HepG2 (cell line): ENCODE measurements around the gene RSPRY1. TPM values are rescaled to one million over a fixed set of nuclear protein-coding genes. Genes with fewer than 3 reads are reported as not detected.

Experiments
- CHD4 ChIP-seq: fragments of 200-600 bp; sonication (generic); IDR thresholded peaks from 2 replicates; pipeline ENCODE4 v1.7.0; 2017; ENCODE audit warnings: mild to moderate bottlenecking, low read length, borderline replicate concordance
- FOXA3 ChIP-seq: IDR thresholded peaks from 2 replicates; pipeline ENCODE4 v1.6.1; 2016; ENCODE audit warnings: missing genetic modification reagents, missing compliant biosample characterization
- GATA4 ChIP-seq: sonication (generic); IDR thresholded peaks from 2 replicates; pipeline ENCODE4 v1.6.1; 2016; ENCODE audit warnings: antibody characterized with exemption, low read depth, borderline replicate concordance
- HMGA1 ChIP-seq: sonication (generic); formaldehyde crosslinking; conservative IDR thresholded peaks from 2 replicates; pipeline ENCODE4 v1.4.0; 2020; ENCODE audit warnings: missing genetic modification reagents
- IKZF4 ChIP-seq: sonication (generic); formaldehyde crosslinking; IDR thresholded peaks from 2 replicates; pipeline ENCODE4 v1.5.1; 2020; ENCODE audit warnings: borderline replicate concordance, mild to moderate bottlenecking, low read depth, missing genetic modification reagents; ENCODE audit errors: not compliant biosample characterization
- JARID2 ChIP-seq: sonication (generic); formaldehyde crosslinking; IDR thresholded peaks from 2 replicates; pipeline ENCODE4 v1.8.1; 2023; ENCODE audit warnings: missing genetic modification reagents, inconsistent platforms; ENCODE audit not compliant: insufficient replicate concordance
- KDM1A ChIP-seq: IDR thresholded peaks from 2 replicates; pipeline ENCODE4 v1.6.1; 2016; ENCODE audit warnings: missing compliant biosample characterization
- MATR3 ChIP-seq: sonication (generic); formaldehyde crosslinking; IDR thresholded peaks from 2 replicates; pipeline ENCODE4 v1.4.0; 2020; ENCODE audit warnings: missing genetic modification reagents
- MXD3 ChIP-seq: IDR thresholded peaks from 2 replicates; pipeline ENCODE4 v1.6.1; 2016; ENCODE audit warnings: mild to moderate bottlenecking, missing biosample characterization, missing genetic modification reagents
- ZGPAT ChIP-seq: IDR thresholded peaks from 2 replicates; pipeline ENCODE4 v1.6.1; 2016; ENCODE audit warnings: mild to moderate bottlenecking
- ZNF616 ChIP-seq: sonication (generic); formaldehyde crosslinking; IDR thresholded peaks from 2 replicates; pipeline ENCODE4 v1.5.0; 2020; ENCODE audit warnings: low read depth, mild to moderate bottlenecking, missing genetic modification reagents
- ZNF646 ChIP-seq: sonication (generic); formaldehyde crosslinking; IDR thresholded peaks from 2 replicates; pipeline ENCODE4 v1.9.0; 2021; ENCODE audit warnings: mild to moderate bottlenecking, missing genetic modification reagents
- ZNF678 ChIP-seq: sonication (generic); formaldehyde crosslinking; IDR thresholded peaks from 2 replicates; pipeline ENCODE4 v1.4.0; 2020; ENCODE audit warnings: mild to moderate bottlenecking, missing genetic modification reagents
- polyA plus RNA-seq, 8 experiments: library from polyadenylated mRNA; depleted of rRNA in 3 of 8; stranded (reverse) in 7 of 8; unstranded in 1 of 8; fragments of >200 nt; fragmentation: Illumina TruSeq in 4 of 8; extraction: Trizol in 4 of 8; gene quantifications; 2 replicates each; pipeline versions ENCODE4 v1.2.1 to v1.2.3, GENCODE V29; 2011 to 2016; ENCODE audit warnings: low read depth in 4 of 8, missing spikeins in 1 of 8, mixed read lengths in 1 of 8; ENCODE audit not compliant: insufficient read depth in 1 of 8
- total RNA-seq, 5 experiments: library from RNA; depleted of rRNA; stranded (reverse); fragments of >200 nt; fragmentation: Illumina TruSeq; extraction: Trizol; gene quantifications; 2 replicates each; pipeline ENCODE4 v1.2.3, GENCODE V29; 2016; ENCODE audit warnings: low read depth in 1 of 5
- TF ChIP-seq, protein P1 (sequence below): fragments of 450-650 bp; IDR thresholded peaks from 2 replicates; pipeline ENCODE4 v1.6.1; 2016
- TF ChIP-seq, protein P2 (sequence below): sonication (generic); formaldehyde crosslinking; IDR thresholded peaks from 2 replicates; pipeline ENCODE4 v1.5.1; 2020; ENCODE audit warnings: mild to moderate bottlenecking, missing genetic modification reagents, moderate library complexity

RSPRY1 gene
- total and polyA plus RNA-seq, 2 of the 13 experiments (the other 11 are each of a cell fraction or from before 2014, with no cell fraction given): 53.4 to 61.0 TPM

- TF ChIP-seq JARID2 (CRISPR knock-in tag): peak; percentile 14
- peak; percentile 90 for TF ChIP-seq ZGPAT (CRISPR knock-in tag)
- no peak for TF ChIP-seq ZNF646
- TF ChIP-seq GATA4: peak; percentile 75; the same call in 1 of the 2 replicates
- TF ChIP-seq, protein P1, sequence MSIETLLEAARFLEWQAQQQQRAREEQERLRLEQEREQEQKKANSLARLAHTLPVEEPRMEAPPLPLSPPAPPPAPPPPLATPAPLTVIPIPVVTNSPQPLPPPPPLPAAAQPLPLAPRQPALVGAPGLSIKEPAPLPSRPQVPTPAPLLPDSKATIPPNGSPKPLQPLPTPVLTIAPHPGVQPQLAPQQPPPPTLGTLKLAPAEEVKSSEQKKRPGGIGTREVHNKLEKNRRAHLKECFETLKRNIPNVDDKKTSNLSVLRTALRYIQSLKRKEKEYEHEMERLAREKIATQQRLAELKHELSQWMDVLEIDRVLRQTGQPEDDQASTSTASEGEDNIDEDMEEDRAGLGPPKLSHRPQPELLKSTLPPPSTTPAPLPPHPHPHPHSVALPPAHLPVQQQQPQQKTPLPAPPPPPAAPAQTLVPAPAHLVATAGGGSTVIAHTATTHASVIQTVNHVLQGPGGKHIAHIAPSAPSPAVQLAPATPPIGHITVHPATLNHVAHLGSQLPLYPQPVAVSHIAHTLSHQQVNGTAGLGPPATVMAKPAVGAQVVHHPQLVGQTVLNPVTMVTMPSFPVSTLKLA: peak; percentile 33; the same call in 1 of the 2 replicates
- peak; percentile 92 for TF ChIP-seq MXD3 (CRISPR knock-in tag)
- peak; percentile 65 for TF ChIP-seq FOXA3 (CRISPR knock-in tag)
- TF ChIP-seq HMGA1 (CRISPR knock-in tag): no peak
- TF ChIP-seq KDM1A (CRISPR knock-in tag): peak; percentile 67
- TF ChIP-seq ZNF616 (CRISPR knock-in tag): 0 out of 2 replicates have a peak, but pooled peaks have one; percentile 12
- no peak for TF ChIP-seq IKZF4 (CRISPR knock-in tag)
- TF ChIP-seq ZNF678 (CRISPR knock-in tag): peak; percentile 91
- TF ChIP-seq CHD4: no peak
- no peak for TF ChIP-seq MATR3
- TF ChIP-seq, protein P2, sequence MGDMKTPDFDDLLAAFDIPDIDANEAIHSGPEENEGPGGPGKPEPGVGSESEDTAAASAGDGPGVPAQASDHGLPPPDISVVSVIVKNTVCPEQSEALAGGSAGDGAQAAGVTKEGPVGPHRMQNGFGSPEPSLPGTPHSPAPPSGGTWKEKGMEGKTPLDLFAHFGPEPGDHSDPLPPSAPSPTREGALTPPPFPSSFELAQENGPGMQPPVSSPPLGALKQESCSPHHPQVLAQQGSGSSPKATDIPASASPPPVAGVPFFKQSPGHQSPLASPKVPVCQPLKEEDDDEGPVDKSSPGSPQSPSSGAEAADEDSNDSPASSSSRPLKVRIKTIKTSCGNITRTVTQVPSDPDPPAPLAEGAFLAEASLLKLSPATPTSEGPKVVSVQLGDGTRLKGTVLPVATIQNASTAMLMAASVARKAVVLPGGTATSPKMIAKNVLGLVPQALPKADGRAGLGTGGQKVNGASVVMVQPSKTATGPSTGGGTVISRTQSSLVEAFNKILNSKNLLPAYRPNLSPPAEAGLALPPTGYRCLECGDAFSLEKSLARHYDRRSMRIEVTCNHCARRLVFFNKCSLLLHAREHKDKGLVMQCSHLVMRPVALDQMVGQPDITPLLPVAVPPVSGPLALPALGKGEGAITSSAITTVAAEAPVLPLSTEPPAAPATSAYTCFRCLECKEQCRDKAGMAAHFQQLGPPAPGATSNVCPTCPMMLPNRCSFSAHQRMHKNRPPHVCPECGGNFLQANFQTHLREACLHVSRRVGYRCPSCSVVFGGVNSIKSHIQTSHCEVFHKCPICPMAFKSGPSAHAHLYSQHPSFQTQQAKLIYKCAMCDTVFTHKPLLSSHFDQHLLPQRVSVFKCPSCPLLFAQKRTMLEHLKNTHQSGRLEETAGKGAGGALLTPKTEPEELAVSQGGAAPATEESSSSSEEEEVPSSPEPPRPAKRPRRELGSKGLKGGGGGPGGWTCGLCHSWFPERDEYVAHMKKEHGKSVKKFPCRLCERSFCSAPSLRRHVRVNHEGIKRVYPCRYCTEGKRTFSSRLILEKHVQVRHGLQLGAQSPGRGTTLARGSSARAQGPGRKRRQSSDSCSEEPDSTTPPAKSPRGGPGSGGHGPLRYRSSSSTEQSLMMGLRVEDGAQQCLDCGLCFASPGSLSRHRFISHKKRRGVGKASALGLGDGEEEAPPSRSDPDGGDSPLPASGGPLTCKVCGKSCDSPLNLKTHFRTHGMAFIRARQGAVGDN (CRISPR knock-in tag): peak; percentile 99
Observed at GRCh38 chr16:57244767-57245471, 58.8 kb downstream of the RSPRY1 start, which contains the start of gene ARL2BP (continued).
